Endothelial cell of umbilical vein (primary cell): Measurements from ENCODE around the gene PPP1R9A. TPM values are rescaled to one million over a fixed set of nuclear protein-coding genes. Genes with fewer than 3 reads are reported as not detected.

Experiments used
- BruUV-seq: library from RNA; stranded (reverse); fragments of 400-500 nt; replicated peaks from 2 replicates; lab custom pipeline; 2021; lab: Mats Ljungman, UMichigan
- CTCF ChIA-PET: fragments of 300-600, 350-600 bp; sonication (Branson Sonifier 250); formaldehyde crosslinking; loops from one replicate; lab custom pipeline; 2021; ENCODE audit warnings: antibody characterized with exemption, inconsistent platforms; lab: Charles Lee
- POLR2A ChIA-PET: fragments of 300-600, 350-600 bp; sonication (Branson Sonifier 250); formaldehyde crosslinking; loops from one replicate; lab custom pipeline; 2021; ENCODE audit warnings: antibody characterized with exemption, inconsistent platforms; lab: Charles Lee
- DNase-seq: peaks from one replicate; pipeline ENCODE4 v3.0.0-alpha.2; 2011; ENCODE audit warnings: low read depth, low spot score
- FAIRE-seq: peaks from 2 replicates; lab custom pipeline; 2011; peaks lifted over from hg19 to GRCh38; lab: Jason Lieb, UNC
- H2AFZ ChIP-seq: 2 replicates; pipeline ENCODE4 v1.6.0; 2012; ENCODE audit warnings: low read depth, low read length, control low read depth, inconsistent platforms
- H3K27ac ChIP-seq: 2 replicates; pipeline ENCODE4 v1.5.1; 2011; ENCODE audit warnings: low read depth, mild to moderate bottlenecking, control low read depth, low read length, moderate library complexity; ENCODE audit not compliant: insufficient read depth
- H3K27me3 ChIP-seq, 2 experiments: 2 replicates each; pipeline versions ENCODE4 v1.6.0 to v1.6.1; 2011; ENCODE audit warnings: low read length in 2 of 2, mixed read lengths in 1 of 2; ENCODE audit not compliant: control insufficient read depth in 2 of 2, insufficient read depth in 2 of 2
- H3K36me3 ChIP-seq, 2 experiments: 2 replicates in 1 of 2; 3 replicates in 1 of 2; pipeline ENCODE4 v1.5.1; 2011; ENCODE audit warnings: low read length in 2 of 2, mild to moderate bottlenecking in 1 of 2, moderate library complexity in 1 of 2; ENCODE audit not compliant: control insufficient read depth in 2 of 2, insufficient read depth in 2 of 2; ENCODE audit errors: extremely low read depth in 1 of 2
- H3K4me1 ChIP-seq: 3 replicates; pipeline ENCODE4 v1.5.1; 2011; ENCODE audit warnings: mild to moderate bottlenecking, low read length; ENCODE audit not compliant: control insufficient read depth, insufficient read depth; ENCODE audit errors: extremely low read depth
- H3K4me2 ChIP-seq: 2 replicates; pipeline ENCODE4 v1.6.1; 2011; ENCODE audit warnings: low read length, control low read depth, mixed read lengths; ENCODE audit not compliant: insufficient read depth
- H3K4me3 ChIP-seq, 3 experiments: fragments of 200-600 bp in 1 of 3; sonication (generic), shearing (Covaris generic) in 1 of 3; replicated peaks in 1 of 3; 2 replicates each; pipeline ENCODE4 v1.5.1; 2011 to 2016; ENCODE audit warnings: control low read depth in 3 of 3, low read length in 3 of 3, mild to moderate bottlenecking in 2 of 3, inconsistent platforms in 1 of 3, low read depth in 1 of 3, moderate library complexity in 1 of 3; ENCODE audit not compliant: insufficient read depth in 1 of 3
- H3K79me2 ChIP-seq: 2 replicates; pipeline ENCODE4 v1.6.0; 2012; ENCODE audit warnings: low read length, inconsistent platforms; ENCODE audit not compliant: control insufficient read depth, insufficient read depth
- H3K9ac ChIP-seq: replicated peaks from 2 replicates; pipeline ENCODE3; 2011; ENCODE audit warnings: low read length, control low read depth; ENCODE audit not compliant: insufficient read depth; ENCODE audit errors: extremely low read depth
- H3K9me1 ChIP-seq: replicated peaks from 3 replicates; pipeline ENCODE4 v1.6.0; 2011; ENCODE audit warnings: mild to moderate bottlenecking, low read length; ENCODE audit not compliant: control insufficient read depth, insufficient read depth; ENCODE audit errors: extremely low read depth
- H3K9me3 ChIP-seq: replicated peaks from 2 replicates; pipeline ENCODE4 v1.5.1; 2012; ENCODE audit warnings: low read length, inconsistent platforms; ENCODE audit not compliant: control insufficient read depth, insufficient read depth
- H4K20me1 ChIP-seq: replicated peaks from 2 replicates; pipeline ENCODE3; 2011; ENCODE audit warnings: mild to moderate bottlenecking, low read length; ENCODE audit not compliant: control insufficient read depth, insufficient read depth; ENCODE audit errors: extremely low read depth
- EZH2 ChIP-seq: IDR thresholded peaks from 2 replicates; pipeline ENCODE4 v1.6.1; 2012; ENCODE audit warnings: borderline replicate concordance, low read depth, mild to moderate bottlenecking, moderate library complexity, low read length, inconsistent platforms; ENCODE audit not compliant: severe bottlenecking
- FOS ChIP-seq: IDR thresholded peaks from 2 replicates; pipeline ENCODE4 v1.6.1; 2011; ENCODE audit warnings: mild to moderate bottlenecking, low read length, moderate library complexity, borderline replicate concordance; ENCODE audit not compliant: insufficient read depth
- GATA2 ChIP-seq: IDR thresholded peaks from 2 replicates; pipeline ENCODE4 v1.7.0; 2011; ENCODE audit warnings: low read depth, mild to moderate bottlenecking, moderate library complexity, mixed read lengths, low read length; ENCODE audit not compliant: insufficient read length, insufficient read depth
- JUN ChIP-seq: IDR thresholded peaks from 2 replicates; pipeline ENCODE4 v1.6.1; 2011; ENCODE audit warnings: borderline replicate concordance, low read depth; ENCODE audit not compliant: insufficient read length, insufficient read depth
- MYC ChIP-seq: IDR thresholded peaks from one replicate; pipeline ENCODE4 v1.6.1; 2011; ENCODE audit warnings: mild to moderate bottlenecking, low read depth, low read length
- POLR2A ChIP-seq: IDR thresholded peaks from 2 replicates; pipeline ENCODE4 v1.6.1; 2012; ENCODE audit warnings: low read depth, mild to moderate bottlenecking, control low read depth, low read length
- POLR2AphosphoS5 ChIP-seq: IDR thresholded peaks from 2 replicates; pipeline ENCODE4 v1.6.1; 2012; ENCODE audit warnings: low read depth, mild to moderate bottlenecking, control low read depth, low read length, moderate library complexity; ENCODE audit not compliant: insufficient read depth
- dilution Hi-C: fragments of 300-500 bp; cut with MboI; formaldehyde crosslinking; loops from one replicate; pipeline ENCODE4 v1.15.0; 2019; ENCODE audit warnings: low sequenced_read_pairs; ENCODE audit not compliant: extremely low pct_ligation_motif_present
- intact Hi-C: fragments of 100-400 bp; cut with micrococcal nuclease; formaldehyde crosslinking; loops from one replicate; pipeline ENCODE4 v1.10.0; 2022
- polyA plus RNA-seq, 4 experiments: library from polyadenylated mRNA; depleted of rRNA in 3 of 4; stranded (reverse) in 3 of 4; unstranded in 1 of 4; fragments of >200 nt; gene quantifications; 2 replicates each; pipeline versions ENCODE4 v1.2.1 to v1.2.3, GENCODE V29; 2011 to 2012; ENCODE audit warnings: missing spikeins in 1 of 4
- small RNA-seq: library from RNA; depleted of rRNA; stranded (forward); fragments of <200 nt; gene quantifications from one replicate; pipeline ENCODE3, GENCODE V24; 2012; ENCODE audit warnings: low replicate concordance, low read depth; ENCODE audit not compliant: insufficient read depth, insufficient read length
- total RNA-seq: library from RNA; stranded (reverse); gene quantifications from 2 replicates; pipeline ENCODE4 v1.2.3, GENCODE V29; 2021
- TF ChIP-seq, protein P1 (sequence below), 2 donors: IDR thresholded peaks; 1 replicate in 1 of 2; 2 replicates in 1 of 2; pipeline ENCODE4 v1.5.1; 2011; ENCODE audit warnings: low read length in 2 of 2, mild to moderate bottlenecking in 2 of 2, moderate library complexity in 2 of 2, control low read depth in 1 of 2, inconsistent platforms in 1 of 2, low read depth in 1 of 2; ENCODE audit not compliant: insufficient read depth in 1 of 2; ENCODE audit errors: extremely low read depth in 1 of 2
- TF ChIP-seq, protein P2 (sequence below): IDR thresholded peaks from 2 replicates; pipeline ENCODE4 v1.6.1; 2011; ENCODE audit not compliant: insufficient read depth, insufficient read length

Gene PPP1R9A
- total and polyA plus RNA-seq, 2 donors (not counting 3 experiments of a cell fraction or from before 2014, with no cell fraction given) = 0.50 to 3.0 TPM

DNA sequence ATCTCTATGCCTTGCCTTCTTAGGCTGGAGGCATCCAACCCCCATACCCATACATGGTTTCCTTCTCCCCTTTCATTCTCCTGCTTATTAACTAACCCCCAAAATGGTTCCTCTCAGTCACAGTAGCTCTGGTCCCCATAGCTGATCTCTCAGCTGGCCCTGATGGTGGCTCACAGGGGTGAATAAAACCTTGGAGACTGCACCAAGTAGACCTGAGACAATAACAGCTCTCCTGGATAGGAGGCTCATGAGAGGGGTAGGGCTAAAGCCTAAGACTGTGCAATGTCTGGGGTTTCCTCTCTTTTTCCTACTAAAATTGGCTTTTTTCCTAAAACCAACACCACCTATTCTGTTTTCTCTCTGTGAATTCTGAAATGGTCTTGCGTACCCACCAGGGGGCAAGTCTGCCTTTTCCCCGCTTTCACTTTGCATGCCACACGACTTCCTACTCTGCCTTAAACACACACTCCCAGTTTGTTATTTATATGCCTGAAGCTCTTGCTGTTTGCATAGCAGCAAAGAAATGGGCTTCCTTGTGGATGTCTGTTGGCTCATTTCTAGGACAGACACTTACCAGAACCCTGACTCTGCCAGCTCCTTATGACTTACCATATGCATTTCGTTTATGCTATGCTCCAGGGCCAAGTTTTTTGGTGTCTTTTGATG is 435.4 kb downstream of the PPP1R9A start:
- CTCF ChIA-PET = interaction anchor here (1.0 kb wide), 1 partner anchor 134 kb away, joined by 7 read pairs; no protein-coding TSS in a partner anchor
- Histone ChIP-seq H3K36me3 (no peaks in the 10 kb centered on the region), H2AFZ (no peak overlapping the region), H3K79me2 (no peaks in the 10 kb centered on the region), H3K9me3 (no peaks in the 10 kb centered on the region), H3K9me1 (no peaks in the 10 kb centered on the region), H3K4me2 (no peak overlapping the region), H4K20me1 (no peaks in the 10 kb centered on the region), H3K4me3 (no peak overlapping the region), H3K4me1 (no peaks in the 10 kb centered on the region), H3K27me3 (no peaks in the 10 kb centered on the region), H3K27ac (no peak overlapping the region), H3K9ac (no peak overlapping the region)
- no TSS peak for BruUV-seq
- DNase-seq (no peak), FAIRE-seq (no peak)
- POLR2A ChIA-PET = no interaction called here
- dilution Hi-C loops (no loop called here), intact Hi-C loops (loop anchor here (2.0 kb wide), 1 partner anchor 134 kb away; no protein-coding TSS in a partner anchor)
- no peak for TF ChIP-seq EZH2
- no peak for TF ChIP-seq POLR2AphosphoS5
- no peak for TF ChIP-seq FOS
- no peak for TF ChIP-seq GATA2
- TF ChIP-seq, protein P1, sequence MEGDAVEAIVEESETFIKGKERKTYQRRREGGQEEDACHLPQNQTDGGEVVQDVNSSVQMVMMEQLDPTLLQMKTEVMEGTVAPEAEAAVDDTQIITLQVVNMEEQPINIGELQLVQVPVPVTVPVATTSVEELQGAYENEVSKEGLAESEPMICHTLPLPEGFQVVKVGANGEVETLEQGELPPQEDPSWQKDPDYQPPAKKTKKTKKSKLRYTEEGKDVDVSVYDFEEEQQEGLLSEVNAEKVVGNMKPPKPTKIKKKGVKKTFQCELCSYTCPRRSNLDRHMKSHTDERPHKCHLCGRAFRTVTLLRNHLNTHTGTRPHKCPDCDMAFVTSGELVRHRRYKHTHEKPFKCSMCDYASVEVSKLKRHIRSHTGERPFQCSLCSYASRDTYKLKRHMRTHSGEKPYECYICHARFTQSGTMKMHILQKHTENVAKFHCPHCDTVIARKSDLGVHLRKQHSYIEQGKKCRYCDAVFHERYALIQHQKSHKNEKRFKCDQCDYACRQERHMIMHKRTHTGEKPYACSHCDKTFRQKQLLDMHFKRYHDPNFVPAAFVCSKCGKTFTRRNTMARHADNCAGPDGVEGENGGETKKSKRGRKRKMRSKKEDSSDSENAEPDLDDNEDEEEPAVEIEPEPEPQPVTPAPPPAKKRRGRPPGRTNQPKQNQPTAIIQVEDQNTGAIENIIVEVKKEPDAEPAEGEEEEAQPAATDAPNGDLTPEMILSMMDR (IDR thresholded peaks at IDR 0.05; ENCODE audit: extremely low read depth in 1 of 2, insufficient read depth in 1 of 2, low read depth in 1 of 2, low read length in 2 of 2) = no peak
- TF ChIP-seq MYC = no peak
- TF ChIP-seq, protein P2, sequence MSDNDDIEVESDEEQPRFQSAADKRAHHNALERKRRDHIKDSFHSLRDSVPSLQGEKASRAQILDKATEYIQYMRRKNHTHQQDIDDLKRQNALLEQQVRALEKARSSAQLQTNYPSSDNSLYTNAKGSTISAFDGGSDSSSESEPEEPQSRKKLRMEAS = no peak
- TF ChIP-seq POLR2A = no peak
- no peak for TF ChIP-seq JUN

Small RNAs within 50 kb of the gene (small RNA-seq; reads per million reads assigned to genes)
- gene AC002429.1 (not detected), gene HINT1P2 (not detected), gene RNU4-16P (not detected)
